Measurements from ENCODE around the gene EPAS1.

The EPAS1 gene

DNA sequence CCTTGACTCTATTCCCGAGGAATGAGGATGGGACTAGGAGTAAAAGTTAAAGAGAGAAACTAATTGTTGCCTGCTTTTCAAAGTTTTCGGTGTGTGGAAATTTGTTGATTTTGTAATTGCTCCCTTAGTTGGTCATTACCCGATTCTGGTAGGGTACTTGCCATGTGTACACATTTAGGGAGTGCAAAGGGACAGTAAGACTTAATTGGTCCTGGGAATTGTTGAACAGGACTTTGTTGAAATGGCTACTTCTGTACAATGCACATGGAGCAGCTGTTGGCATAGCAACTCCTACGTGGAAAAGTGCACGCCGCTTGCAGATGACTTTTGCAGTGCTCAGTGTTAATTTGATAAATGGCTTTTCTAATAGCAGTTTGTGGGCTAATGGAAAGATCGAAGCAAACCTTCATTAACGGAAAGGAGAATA is 22.9 kb downstream of the EPAS1 start:
- no peak for DNase-seq (ENCODE audit: low read depth)

DNA sequence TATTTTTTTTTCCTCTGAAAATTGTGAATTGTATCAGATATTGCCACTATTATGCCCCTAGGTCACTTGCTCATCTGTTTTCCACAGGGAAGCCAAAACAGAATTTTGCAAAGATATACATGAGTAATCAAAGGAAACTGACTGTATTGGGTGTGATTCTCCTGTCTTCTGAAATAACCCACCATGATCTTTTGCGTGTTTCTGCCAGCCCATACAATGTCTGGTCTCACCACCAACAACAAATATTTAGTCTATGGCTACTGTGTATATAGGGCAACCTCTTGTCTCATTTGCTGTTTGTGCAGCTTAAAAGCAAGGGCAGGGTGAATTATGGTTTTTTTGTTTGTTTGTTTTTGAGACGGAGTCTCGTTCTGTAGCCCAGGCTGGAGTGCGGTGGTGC is 26.5 kb downstream of the EPAS1 start:
- no peak for DNase-seq (ENCODE audit: low read depth)

- DNase-seq (ENCODE audit: low read depth): no peak
These were observed 28.1 kb downstream of the EPAS1 start for GRCh38 chr2:46325182-46325928.

DNA sequence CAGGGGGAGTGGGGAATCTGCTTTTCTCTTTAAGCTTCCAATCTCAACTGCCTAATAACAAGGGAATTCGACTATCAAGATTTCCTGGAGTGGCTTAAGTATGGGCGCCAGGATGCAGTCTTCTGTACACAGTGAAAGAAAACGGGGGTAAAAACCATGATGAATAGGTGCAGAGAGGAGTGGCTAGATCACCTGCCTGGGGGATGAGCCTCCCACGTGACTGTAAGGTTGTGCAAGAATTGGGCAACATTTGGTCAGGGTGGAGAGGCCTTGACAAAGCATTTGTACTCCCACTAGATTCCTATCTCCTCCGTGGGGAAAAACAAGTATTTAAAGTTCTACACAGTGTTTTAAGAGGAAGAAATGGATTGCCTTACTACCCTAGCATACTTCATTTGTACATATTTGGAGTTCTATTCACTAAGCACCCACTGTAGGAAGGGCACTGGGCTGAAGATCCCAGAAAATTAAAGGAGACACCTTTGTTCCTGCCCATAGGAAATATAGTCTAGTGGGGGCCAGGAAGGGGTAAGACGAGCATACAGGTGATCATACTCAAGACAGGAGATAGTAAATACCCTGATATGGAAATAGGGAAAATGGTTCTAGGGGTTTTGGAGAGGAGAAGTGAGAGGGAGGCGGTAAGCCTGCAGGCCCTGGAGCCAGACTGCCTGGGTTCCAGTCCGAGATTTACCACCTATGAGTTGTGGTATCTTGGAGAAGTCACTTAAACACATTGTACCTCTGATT is 29.2 kb downstream of the EPAS1 start:
- no peak for DNase-seq (ENCODE audit: low read depth)

DNA sequence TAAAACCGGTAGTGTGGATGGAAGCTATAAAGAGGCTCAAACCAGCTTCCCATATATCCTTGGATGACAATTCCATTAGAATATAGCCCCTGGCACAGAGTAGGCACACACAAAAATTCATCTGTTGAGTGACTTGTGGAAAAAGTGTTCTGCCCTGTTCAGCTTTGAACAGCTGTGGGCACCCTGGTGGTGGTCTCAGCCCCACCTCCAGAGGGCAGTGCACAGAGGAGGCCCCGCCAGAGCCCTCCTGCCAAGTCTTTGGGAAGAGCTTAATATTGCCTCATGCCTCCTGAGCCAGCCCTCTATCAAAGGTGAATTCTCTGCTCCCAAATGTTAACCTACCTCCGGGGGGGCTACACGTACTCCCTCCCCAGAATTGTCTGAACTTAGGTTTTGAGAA is 30.4 kb downstream of the EPAS1 start:
- no peak for DNase-seq (ENCODE audit: low read depth)

DNA sequence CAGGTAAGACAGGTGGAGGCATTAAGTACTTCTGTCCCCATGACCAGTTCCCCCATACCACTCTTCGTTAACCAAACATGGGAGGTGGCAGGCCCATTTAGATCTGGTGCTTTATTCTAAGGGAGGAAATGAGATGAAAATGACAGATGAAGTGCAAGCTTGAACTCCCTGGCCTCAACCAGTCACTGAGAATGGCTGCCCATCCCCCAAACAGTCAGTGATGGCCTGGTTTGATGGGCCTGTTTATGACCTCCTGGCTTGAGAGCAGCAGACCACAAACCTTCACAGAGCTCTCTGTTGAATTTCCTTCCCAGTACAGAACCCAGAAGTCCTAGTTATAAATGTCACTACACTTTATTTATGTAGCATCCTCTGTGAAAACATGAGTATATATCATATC is 31.1 kb downstream of the EPAS1 start:
- DNase-seq (ENCODE audit: low read depth): no peak

DNA sequence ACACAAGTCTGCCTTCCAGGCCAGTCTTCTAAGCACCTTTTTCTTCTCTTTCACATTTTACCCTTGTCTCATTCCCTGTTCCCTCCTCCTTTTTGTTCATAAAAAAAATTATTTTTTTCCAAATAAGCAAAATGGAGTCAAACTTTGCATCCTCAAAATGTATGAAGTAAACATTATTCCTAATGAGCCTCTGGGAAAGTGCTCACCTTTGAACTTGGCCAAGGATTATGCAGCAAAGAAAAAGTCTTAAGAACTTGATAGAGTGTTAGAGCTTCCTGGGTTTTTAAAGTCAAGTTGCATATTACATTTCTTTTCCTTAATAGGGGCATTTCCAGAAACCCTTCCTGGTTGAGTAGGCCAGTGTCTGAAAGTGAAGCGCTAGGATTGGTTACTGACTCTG is 31.6 kb downstream of the EPAS1 start:
- no peak for DNase-seq (ENCODE audit: low read depth)

DNA sequence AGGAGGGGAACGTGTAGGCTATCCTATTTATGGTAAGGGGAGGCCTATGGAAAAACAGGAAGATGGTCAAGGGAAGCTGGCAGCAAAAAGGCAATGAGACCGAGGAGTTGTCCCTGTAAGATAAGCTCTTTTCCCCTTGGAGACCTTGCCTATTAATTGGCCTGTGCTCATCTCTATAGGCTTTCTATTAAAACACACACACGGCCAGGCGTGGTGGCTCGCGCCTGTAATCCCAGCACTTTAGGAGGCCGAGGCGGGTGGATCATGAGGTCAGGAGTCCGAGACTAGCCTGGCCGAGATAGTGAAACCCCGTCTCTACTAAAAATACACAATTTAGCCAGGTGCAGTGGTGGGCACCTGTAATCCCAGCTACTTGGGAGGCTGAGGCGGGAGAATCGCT is 32.1 kb downstream of the EPAS1 start:
- no peak for DNase-seq (ENCODE audit: low read depth)

DNA sequence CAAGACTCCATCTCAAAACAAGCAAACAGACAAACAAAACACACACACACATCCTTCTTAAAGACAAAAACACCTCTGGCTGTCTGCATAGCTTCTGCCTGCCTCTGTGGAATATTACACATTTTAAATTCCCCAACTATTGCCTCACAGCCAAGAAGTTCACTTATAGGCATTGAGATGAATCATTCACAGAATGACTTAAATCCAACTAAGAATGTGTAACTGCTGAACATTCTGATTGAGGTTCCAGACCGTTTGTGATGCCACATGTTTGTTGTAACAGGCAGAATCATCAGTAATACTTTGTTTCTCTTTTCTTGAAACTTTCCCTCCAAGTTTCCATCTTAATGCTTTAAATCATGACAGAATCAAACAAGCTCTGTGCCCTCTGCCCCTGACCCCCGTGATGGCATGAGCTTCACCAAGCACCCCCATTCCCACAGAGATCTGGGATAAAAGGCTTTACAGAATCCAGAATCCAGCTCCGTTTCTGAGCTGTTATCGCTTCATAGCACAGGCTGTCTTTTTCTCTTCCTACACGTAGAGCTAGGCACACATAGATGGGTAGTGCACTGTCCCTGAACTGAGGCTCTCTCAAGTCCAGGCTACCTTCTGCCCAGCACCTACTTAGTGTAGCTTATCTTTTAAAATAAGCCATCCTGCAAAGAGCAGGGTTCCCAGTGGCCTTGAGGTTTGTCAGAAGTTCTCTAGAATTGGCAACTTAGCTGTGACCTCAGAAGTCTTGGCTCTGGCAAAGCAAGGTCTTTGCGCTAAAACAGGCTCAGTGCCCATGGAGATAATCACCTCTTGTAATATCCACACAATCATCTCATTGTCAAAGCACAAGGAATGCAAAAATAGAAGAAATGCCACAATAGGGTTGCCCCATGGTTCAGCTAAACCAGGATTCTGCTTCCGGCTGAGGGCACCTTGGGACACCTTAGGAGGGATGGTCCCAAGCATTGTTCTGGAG is 32.9 kb downstream of the EPAS1 start:
- no peak for DNase-seq (ENCODE audit: low read depth)

DNA sequence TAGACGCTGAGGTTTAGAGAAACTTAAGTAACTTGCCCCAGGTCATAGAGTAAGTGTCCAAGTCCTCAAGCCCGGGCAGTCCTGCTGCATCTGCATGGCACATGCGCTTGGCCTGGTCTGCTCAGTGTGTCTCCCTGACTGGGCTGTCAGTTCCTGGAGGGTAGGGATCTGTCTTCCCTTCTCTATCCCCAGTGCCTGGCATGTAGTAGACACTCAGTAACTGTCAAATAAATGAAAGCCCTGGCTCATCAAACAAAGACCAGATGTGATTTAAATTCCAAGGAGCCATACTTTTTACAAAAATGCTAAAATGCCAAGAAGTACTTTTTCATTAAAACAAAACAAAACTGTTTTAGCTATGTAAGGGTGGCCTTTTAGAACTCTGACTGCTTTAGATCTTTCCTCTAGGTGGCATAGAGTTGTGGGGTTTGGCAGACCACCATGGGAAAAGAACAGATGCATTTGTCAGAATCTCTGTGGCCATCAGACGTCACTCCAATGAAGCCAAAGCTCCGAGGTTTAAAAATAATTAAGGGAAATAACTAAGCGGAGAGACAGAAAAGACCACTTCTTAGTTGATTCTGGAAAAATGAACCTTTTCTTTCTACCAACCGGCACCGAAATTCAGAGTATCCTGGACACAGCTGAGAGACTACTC is 34.0 kb downstream of the EPAS1 start:
- no peak for DNase-seq (ENCODE audit: low read depth)

DNA sequence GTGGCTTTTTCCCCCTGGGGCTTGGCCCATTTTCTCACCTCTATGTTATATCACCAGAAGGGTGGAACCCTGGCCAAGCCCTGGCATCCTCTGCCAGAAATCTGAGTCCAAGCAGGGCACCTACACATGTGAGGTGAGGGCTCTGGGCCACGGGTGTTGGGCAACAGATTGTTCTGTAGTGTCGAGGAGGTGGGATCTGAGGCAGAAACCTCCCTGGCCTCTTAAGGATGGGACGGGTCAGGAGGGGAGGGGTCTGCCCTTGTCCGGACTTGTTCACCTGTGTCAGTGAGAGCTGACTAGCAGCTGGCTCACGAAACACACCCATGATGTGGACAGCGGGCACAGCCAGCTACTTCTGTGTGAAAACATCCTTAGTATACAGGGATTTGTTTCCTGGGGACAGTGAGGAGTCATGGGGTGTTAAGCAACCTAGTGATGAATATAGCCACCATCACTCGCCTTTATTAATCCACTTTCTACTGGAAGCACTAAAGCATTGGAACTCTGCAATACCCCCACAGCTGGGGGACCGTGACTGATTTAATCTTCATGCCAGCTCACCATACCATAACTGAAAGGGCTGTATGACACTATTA is 35.6 kb downstream of the EPAS1 start:
- DNase-seq (ENCODE audit: low read depth): no peak

DNA sequence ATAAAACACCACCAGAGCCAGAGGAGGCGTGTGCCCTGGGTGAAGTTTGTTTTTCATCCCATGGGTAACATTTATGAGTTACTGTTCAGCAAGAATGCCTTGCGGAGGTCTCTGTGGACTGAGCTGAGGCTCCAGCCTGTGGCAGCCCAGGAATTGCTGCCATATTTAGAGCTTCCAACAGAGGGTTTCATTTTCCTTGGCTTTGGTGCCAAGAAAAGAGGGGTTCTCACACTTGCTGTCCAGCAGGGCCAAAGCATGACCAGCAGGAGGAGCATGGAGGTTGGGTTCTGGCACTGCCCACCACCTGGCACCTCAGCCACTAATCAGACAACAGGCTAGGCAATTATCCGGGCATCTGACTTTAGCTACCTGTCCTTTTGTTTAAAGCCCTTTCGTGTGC is 36.7 kb downstream of the EPAS1 start:
- DNase-seq (ENCODE audit: low read depth): no peak

- DNase-seq (ENCODE audit: low read depth): no peak
These were observed 37.4 kb downstream of the EPAS1 start for GRCh38 chr2:46334389-46335271.

GRCh38 chr2:46335391-46336282 is 38.4 kb downstream of the EPAS1 start:
- no peak for DNase-seq (ENCODE audit: low read depth)

GRCh38 chr2:46336283-46336959 is 39.2 kb downstream of the EPAS1 start:
- DNase-seq (ENCODE audit: low read depth): no peak

GRCh38 chr2:46337208-46337994 is 40.2 kb downstream of the EPAS1 start:
- no peak for DNase-seq (ENCODE audit: low read depth)

DNA sequence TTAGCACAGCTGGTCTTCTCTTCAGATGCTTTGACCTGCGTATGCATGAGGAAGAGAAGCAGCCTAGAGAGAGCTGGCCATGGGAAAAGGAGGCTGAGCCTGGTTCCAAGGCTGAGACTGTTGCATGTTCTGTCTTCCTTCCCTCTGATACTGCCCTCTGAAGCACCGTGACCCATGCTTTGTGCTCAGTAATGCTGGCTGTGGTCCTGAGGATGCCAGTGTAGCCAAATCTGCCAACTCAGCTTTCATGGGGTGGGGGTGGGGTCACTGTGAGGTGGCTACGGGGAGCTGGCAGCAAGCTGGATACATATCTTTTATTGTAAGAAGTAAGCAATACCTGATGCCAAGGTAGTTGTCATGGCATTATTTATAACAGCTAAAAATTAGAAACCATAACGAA is 41.5 kb downstream of the EPAS1 start:
- DNase-seq (ENCODE audit: low read depth): no peak

- DNase-seq (ENCODE audit: low read depth): no peak
These were observed 42.0 kb downstream of the EPAS1 start for GRCh38 chr2:46339200-46339599.

All from T-helper 22 cell (primary cell).